ENCODE data around the gene SLC6A11.

SLC6A11 gene

DNA sequence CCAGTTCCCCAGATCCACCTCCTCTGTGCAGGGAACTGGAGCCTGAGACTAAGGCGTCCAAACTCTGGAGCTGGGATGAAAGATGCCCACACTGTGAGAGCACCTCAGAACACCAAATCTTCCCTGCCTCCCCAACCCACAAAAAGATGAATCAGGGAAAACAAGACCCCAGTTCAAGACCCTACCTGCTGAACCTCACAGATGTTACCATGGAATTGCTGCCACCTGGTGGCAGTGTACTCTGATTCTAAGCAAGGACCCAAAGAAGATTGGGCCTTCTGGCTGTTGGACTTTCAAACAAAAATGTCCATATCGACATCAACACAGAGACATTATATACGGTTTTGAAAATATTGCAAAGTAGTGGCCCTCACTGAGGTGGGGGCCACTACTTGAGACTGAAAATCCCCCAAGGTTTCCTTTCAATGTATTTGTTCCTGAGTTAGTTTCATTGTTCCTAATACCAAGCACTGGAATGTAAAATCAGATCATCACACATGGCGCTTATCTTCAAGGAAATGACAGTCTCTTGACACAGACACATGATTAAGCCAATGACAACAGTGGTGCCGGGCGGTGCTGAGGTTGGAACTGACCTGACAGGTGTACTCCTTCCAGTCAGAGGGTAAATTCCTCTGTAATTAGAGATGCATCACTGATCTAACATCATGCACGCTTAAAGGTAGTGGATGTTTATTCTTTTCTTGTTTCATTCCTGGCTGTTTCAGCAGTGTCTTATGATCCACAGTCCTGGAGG is 67.6 kb downstream of the SLC6A11 start:
- H3K36me3 Mint-ChIP-seq = no peaks in the 10 kb centered on the region
- H3K4me3 Mint-ChIP-seq = no peak overlapping the region
- no peaks in the 10 kb centered on the region for H3K4me1 Mint-ChIP-seq
- H3K9me3 Mint-ChIP-seq = no peaks in the 10 kb centered on the region
- H3K27me3 Mint-ChIP-seq = peaks cover 3% of the 10 kb centered on the region
- no peak overlapping the region for H3K27ac Mint-ChIP-seq

DNA sequence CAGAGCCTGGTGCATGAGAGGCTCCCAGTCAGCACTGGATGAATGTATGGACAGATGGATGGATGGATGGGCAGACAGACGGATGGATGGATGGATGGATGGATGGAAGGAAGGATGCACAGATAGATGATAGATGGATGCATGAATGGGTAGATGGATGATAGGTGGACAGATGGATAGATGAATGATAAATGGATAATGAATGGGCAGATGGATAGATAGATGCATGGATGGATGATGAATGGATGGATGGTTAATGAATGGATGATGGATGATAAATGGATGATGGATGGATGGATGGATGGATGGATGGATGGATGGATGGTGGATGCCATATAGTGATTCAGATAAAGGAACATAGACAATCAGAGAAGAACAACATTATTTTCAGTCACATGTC is 71.0 kb downstream of the SLC6A11 start:
- H3K9me3 Mint-ChIP-seq = no peaks in the 10 kb centered on the region
- no peaks in the 10 kb centered on the region for H3K27me3 Mint-ChIP-seq
- H3K27ac Mint-ChIP-seq = no peak overlapping the region

GRCh38 chr3:10888518-10889090 is 72.6 kb downstream of the SLC6A11 start:
- Mint-ChIP-seq H3K27ac (no peak overlapping the region), H3K4me1 (no peaks in the 10 kb centered on the region), H3K27me3 (peaks cover 1% of the 10 kb centered on the region), H3K9me3 (no peaks in the 10 kb centered on the region), H3K4me3 (no peak overlapping the region), H3K36me3 (no peaks in the 10 kb centered on the region)

More for the DNA sequence above, 71.0 kb downstream of the SLC6A11 start:
- Mint-ChIP-seq H3K36me3 (no peaks in the 10 kb centered on the region), H3K4me1 (no peaks in the 10 kb centered on the region), H3K4me3 (no peak overlapping the region)

GRCh38 chr3:10889206-10889960 is 73.4 kb downstream of the SLC6A11 start:
- Mint-ChIP-seq H3K9me3 (no peaks in the 10 kb centered on the region), H3K4me1 (no peaks in the 10 kb centered on the region), H3K4me3 (no peak overlapping the region), H3K27me3 (peaks cover 1% of the 10 kb centered on the region), H3K27ac (no peak overlapping the region), H3K36me3 (no peaks in the 10 kb centered on the region)

DNA sequence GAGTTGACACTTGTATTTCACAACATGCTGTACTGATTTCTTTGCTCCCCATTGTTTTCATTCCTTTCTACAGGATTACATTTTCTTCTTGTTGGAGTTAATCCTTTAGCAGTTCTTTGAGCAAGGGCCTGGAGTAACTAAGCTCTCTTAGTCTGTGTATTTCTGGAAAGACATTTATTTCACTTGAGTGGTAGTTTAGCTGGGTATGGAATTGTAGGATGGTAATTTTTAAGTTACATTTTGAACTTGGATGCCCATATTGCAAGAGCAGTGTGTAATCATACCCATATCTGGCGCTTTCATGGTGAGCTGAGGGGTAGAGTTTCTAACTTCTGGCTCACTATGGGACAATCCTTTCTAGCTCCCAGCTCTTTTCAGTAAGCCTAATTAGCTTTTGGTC is 74.6 kb downstream of the SLC6A11 start:
- Mint-ChIP-seq H3K27ac (no peak overlapping the region), H3K27me3 (peaks cover 1% of the 10 kb centered on the region), H3K36me3 (no peaks in the 10 kb centered on the region), H3K9me3 (no peaks in the 10 kb centered on the region), H3K4me3 (no peak overlapping the region), H3K4me1 (no peaks in the 10 kb centered on the region)

GRCh38 chr3:10892622-10893021 is 76.6 kb downstream of the SLC6A11 start:
- Mint-ChIP-seq H3K9me3 (no peaks in the 10 kb centered on the region), H3K4me1 (no peaks in the 10 kb centered on the region), H3K27ac (no peak overlapping the region), H3K27me3 (peaks cover 7% of the 10 kb centered on the region), H3K36me3 (no peaks in the 10 kb centered on the region), H3K4me3 (no peak overlapping the region)

DNA sequence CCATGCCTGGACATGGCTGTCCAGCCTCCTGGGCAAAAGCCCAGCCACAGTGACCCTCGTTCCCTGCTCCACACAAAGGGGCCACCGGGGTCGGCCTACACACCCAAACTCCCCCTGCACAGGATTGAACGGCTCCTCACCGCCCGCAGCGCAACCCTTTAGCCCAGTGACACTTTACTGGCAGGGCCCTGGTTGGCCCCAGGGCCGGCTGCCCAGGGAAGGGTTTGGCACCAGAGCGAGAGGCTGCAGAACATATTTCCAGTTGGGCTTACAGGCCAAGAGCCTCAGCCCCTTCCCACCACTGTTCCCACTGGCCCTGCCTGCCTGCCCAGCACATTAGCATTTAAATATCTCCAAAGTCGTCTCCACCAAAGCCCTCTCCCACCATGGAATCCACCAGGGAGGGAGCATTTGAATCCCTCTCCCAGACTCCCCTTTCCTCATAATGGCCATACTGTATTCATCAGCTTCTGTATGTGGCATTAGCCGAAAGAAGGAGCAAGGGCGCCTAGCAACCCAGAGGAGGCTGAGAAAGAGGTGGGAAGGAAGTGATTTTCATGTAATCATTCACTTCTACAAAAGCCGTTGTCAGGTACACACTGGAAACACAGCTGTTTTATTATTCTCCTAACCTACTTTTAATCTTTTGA is 85.4 kb downstream of the SLC6A11 start:
- no peak overlapping the region for H3K27ac Mint-ChIP-seq
- H3K9me3 Mint-ChIP-seq = peaks cover 10% of the 10 kb centered on the region
- H3K4me1 Mint-ChIP-seq = no peaks in the 10 kb centered on the region
- peaks cover under 1% of the 10 kb centered on the region for H3K36me3 Mint-ChIP-seq
- peaks cover 7% of the 10 kb centered on the region for H3K27me3 Mint-ChIP-seq
- no peak overlapping the region for H3K4me3 Mint-ChIP-seq

DNA sequence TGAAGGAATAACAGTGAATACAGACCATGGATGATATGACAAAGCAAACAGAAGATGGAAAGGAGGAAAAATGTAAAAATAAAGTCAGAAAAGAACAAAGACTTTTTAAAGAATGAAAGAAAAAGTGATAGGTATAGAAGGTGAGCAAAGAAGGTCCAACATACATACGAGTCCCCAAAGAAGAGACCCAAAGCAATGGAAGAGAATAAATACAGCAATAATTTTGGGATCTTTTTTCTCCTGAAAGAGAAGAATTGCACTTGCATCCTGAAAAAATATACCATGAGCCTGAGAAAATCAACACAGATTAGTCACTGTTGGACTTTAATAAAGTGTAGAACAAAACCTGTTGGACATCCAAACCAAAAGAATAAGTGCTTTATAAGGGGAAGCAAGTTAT is 91.2 kb downstream of the SLC6A11 start:
- H3K4me1 Mint-ChIP-seq = no peaks in the 10 kb centered on the region
- H3K27ac Mint-ChIP-seq = no peak overlapping the region
- H3K4me3 Mint-ChIP-seq = no peak overlapping the region
- H3K9me3 Mint-ChIP-seq = peaks cover 19% of the 10 kb centered on the region
- peaks cover 3% of the 10 kb centered on the region for H3K36me3 Mint-ChIP-seq
- no peaks in the 10 kb centered on the region for H3K27me3 Mint-ChIP-seq

DNA sequence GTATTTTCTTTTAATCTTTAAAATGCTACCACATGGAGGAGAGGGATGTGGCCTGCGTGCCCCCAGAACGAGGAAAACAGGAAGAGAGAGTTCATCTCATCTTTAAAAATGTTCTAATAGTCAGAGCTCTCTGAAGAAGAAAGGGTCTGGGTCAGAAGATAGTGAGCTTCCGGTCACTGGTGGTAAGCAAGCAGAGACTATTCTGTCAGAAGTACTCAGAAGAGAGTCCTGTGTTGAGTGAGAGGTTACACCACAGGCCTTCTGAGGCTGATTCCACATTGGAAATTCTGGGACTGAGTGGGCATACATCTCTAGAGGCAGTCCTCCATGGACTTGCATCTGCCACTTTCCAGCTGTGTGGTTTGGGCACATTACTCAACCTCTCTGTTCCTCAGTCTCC is 94.3 kb downstream of the SLC6A11 start:
- peaks cover 19% of the 10 kb centered on the region for H3K9me3 Mint-ChIP-seq
- no peaks in the 10 kb centered on the region for H3K27me3 Mint-ChIP-seq
- H3K36me3 Mint-ChIP-seq = peaks cover 3% of the 10 kb centered on the region
- no peak overlapping the region for H3K27ac Mint-ChIP-seq
- H3K4me1 Mint-ChIP-seq = no peaks in the 10 kb centered on the region
- no peak overlapping the region for H3K4me3 Mint-ChIP-seq

DNA sequence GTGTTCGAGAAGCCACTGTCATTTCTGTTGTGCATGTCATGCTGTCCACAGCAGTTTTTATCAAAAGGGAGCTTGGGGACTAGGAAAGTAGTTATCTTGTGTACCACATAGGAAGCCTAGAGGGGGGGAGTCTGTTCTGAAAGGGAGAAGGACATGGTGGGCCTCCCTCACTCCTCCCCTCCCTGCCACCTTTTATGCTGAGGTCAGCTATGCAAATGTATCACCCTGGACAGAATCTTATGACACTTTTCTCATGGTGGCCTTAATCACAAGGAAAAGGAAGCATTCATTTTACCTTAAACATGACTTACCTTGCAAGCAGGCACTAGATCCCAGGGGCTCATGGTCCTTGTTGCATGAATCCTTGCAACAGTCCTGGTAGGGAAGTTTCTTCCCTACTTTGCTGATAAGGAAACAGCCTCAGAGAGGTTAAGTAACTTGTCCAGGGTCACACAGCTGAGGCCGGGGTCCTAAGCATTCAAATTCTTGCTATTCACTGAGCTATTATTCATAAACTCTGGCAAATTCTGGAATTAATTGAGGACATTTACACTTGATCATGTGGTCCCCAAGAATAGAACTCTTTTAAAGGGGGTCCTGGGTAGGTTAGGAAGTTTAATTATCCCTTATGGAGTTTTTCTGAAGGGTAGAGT is 95.4 kb downstream of the SLC6A11 start:
- Mint-ChIP-seq H3K27ac (no peak overlapping the region), H3K27me3 (no peaks in the 10 kb centered on the region), H3K36me3 (peaks cover 2% of the 10 kb centered on the region), H3K4me1 (no peaks in the 10 kb centered on the region), H3K4me3 (no peak overlapping the region), H3K9me3 (peaks cover 14% of the 10 kb centered on the region)

DNA sequence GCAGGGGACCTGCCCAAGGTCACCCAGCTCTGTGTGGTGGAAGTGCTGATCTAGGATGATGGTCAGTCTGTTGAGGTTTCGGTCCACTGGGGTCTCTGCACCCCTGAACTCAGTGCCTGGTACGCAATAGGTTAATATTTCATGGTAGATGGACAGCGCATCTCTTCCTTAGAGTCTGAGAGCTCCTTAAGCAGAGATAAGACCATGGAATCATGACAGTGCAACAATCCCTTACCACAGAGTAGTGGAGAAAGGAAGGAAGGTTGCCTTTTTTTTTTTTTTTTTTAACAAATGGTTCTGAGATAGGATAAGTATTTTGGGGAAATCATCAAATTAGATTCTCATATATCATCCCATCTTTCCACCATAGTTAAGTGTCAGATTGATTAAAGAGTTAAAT is 96.8 kb downstream of the SLC6A11 start:
- Mint-ChIP-seq H3K27me3 (no peaks in the 10 kb centered on the region), H3K9me3 (peaks cover 7% of the 10 kb centered on the region), H3K36me3 (peaks cover 2% of the 10 kb centered on the region), H3K4me3 (no peak overlapping the region), H3K27ac (no peak overlapping the region), H3K4me1 (no peaks in the 10 kb centered on the region)

GRCh38 chr3:10915376-10915775 is 99.3 kb downstream of the SLC6A11 start:
- peaks cover 3% of the 10 kb centered on the region for H3K27me3 Mint-ChIP-seq
- no peak overlapping the region for H3K27ac Mint-ChIP-seq

DNA sequence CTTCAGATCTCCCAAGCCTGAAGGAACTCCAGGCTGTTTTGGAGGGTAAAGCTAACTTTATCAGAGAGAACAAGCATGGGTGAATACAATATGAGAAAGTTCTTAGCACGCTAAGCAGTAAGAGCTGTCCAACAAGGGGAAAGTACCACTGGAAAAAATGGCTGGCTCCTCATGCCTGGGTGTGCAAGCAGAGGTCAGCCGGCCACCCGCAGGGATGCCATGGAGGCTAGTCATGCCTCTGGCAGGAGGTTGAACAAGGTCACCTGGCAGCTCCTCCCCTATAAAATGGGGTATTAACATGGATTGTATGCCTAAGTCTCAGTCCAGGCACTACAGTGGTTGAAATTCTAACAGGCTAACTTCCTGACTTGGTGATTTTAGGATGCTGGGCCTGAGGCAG is 101.1 kb downstream of the SLC6A11 start:
- H3K4me3 Mint-ChIP-seq = no peak overlapping the region
- H3K27me3 Mint-ChIP-seq = peaks cover 8% of the 10 kb centered on the region
- no peaks in the 10 kb centered on the region for H3K36me3 Mint-ChIP-seq
- no peaks in the 10 kb centered on the region for H3K4me1 Mint-ChIP-seq
- no peak overlapping the region for H3K27ac Mint-ChIP-seq
- H3K9me3 Mint-ChIP-seq = no peaks in the 10 kb centered on the region

More at GRCh38 chr3:10915376-10915775, 99.3 kb downstream of the SLC6A11 start:
- H3K36me3 Mint-ChIP-seq = no peaks in the 10 kb centered on the region
- no peaks in the 10 kb centered on the region for H3K4me1 Mint-ChIP-seq
- no peak overlapping the region for H3K4me3 Mint-ChIP-seq
- H3K9me3 Mint-ChIP-seq = no peaks in the 10 kb centered on the region

GRCh38 chr3:10918011-10918410 is 102.0 kb downstream of the SLC6A11 start:
- H3K4me3 Mint-ChIP-seq = no peak overlapping the region
- no peak overlapping the region for H3K27ac Mint-ChIP-seq
- no peaks in the 10 kb centered on the region for H3K4me1 Mint-ChIP-seq
- H3K36me3 Mint-ChIP-seq = no peaks in the 10 kb centered on the region
- H3K9me3 Mint-ChIP-seq = no peaks in the 10 kb centered on the region
- peaks cover 9% of the 10 kb centered on the region for H3K27me3 Mint-ChIP-seq

- Mint-ChIP-seq H3K4me1 (no peaks in the 10 kb centered on the region), H3K36me3 (no peaks in the 10 kb centered on the region), H3K9me3 (no peaks in the 10 kb centered on the region), H3K27me3 (peaks cover 9% of the 10 kb centered on the region), H3K27ac (no peak overlapping the region), H3K4me3 (no peak overlapping the region)
These were observed 103.6 kb downstream of the SLC6A11 start for GRCh38 chr3:10919636-10920035.

Data from activated naive CD4-positive, alpha-beta T cell treated with anti-CD3 and anti-CD28 coated beads, Interleukin-2, amount 50 U/mL, for 24 hours (primary cell).